Sigmoid colon (tissue), 7 donors: ENCODE measurements around the gene SEMA3F. TPM values are rescaled to one million over a fixed set of nuclear protein-coding genes. Genes with fewer than 3 reads are reported as not detected.

Source experiments
- DNase-seq: peaks from one replicate; pipeline ENCODE4 v3.0.0-alpha.2; 2019
- H3K27ac ChIP-seq, 4 donors: fragments of 200-600 bp; sonication (generic); one replicate each; pipeline ENCODE4 v1.5.1; 2016 to 2019; ENCODE audit warnings: mild to moderate bottlenecking in 1 of 4
- H3K27me3 ChIP-seq, 3 donors: fragments of 200-600 bp; sonication (generic); one replicate each; pipeline ENCODE4 v1.5.1; 2019; ENCODE audit warnings: mild to moderate bottlenecking in 1 of 3
- H3K36me3 ChIP-seq, 4 donors: fragments of 200-600 bp; sonication (generic); one replicate each; pipeline ENCODE4 v1.5.1; 2016 to 2019
- H3K4me1 ChIP-seq, 4 donors: fragments of 200-600 bp; sonication (generic); one replicate each; pipeline ENCODE4 v1.5.1; 2017 to 2019
- H3K4me3 ChIP-seq, 4 donors: fragments of 200-600 bp; sonication (generic); one replicate each; pipeline ENCODE4 v1.5.1; 2017 to 2019; ENCODE audit warnings: mild to moderate bottlenecking in 2 of 4, moderate library complexity in 1 of 4
- H3K9me3 ChIP-seq, 4 donors: fragments of 200-600 bp in 3 of 4; sonication (generic) in 3 of 4; one replicate each; pipeline versions ENCODE4 v1.5.1 to v1.6.1; 2013 to 2019
- EP300 ChIP-seq, 4 donors: sonication (generic); formaldehyde crosslinking; IDR thresholded peaks; one replicate each; pipeline ENCODE4 v1.6.1; 2017; ENCODE audit warnings: antibody characterized with exemption in 4 of 4
- POLR2A ChIP-seq, 2 donors: fragments of 450-650 bp; IDR thresholded peaks; one replicate each; pipeline ENCODE4 v1.6.1; 2016; ENCODE audit warnings: antibody characterized with exemption in 2 of 2, mild to moderate bottlenecking in 2 of 2, moderate library complexity in 2 of 2
- POLR2AphosphoS5 ChIP-seq, 4 donors: sonication (generic); formaldehyde crosslinking; IDR thresholded peaks; one replicate each; pipeline ENCODE4 v1.6.1; 2017; ENCODE audit warnings: antibody characterized with exemption in 4 of 4
- whole genome bisulfite sequencing, 2 donors: extraction: QIAGEN DNeasy Blood & Tissue Kit; methylation state at CpG; one replicate each; pipeline ENCODE4 v1.1.7; 2013; 5-methylcytosine and 5-hydroxymethylcytosine counted together
- intact Hi-C: fragments of 100-400 bp; cut with DNase I; formaldehyde crosslinking; loops from one replicate; pipeline ENCODE4 v1.15.1; 2023
- polyA plus RNA-seq, 3 donors: library from polyadenylated mRNA; stranded (reverse); fragments of 200-250 nt; gene quantifications; one replicate each; pipeline ENCODE4 v1.2.3, GENCODE V29; 2013
- total RNA-seq, 4 donors: library from RNA; depleted of rRNA; stranded (reverse); fragments of >200 nt; gene quantifications; one replicate each; pipeline ENCODE4 v1.1.0, GENCODE V29; 2016
- TF ChIP-seq, protein P1 (sequence below), 4 experiments: fragments of 450-650 bp in 3 of 4; fragments of 200-600 bp in 1 of 4; IDR thresholded peaks; one replicate each; pipeline ENCODE4 v1.5.1; 2016 to 2019; ENCODE audit warnings: antibody characterized with exemption in 4 of 4, mild to moderate bottlenecking in 3 of 4, moderate library complexity in 2 of 4
- donor health status: healthy with polysubstance abuse.
- donor health status: Bipolar disorder and iron deficiency.
- donor health status: healthy.

Gene SEMA3F
- total and polyA plus RNA-seq, 7 donors = 0.60 to 12.3 (median 7.5) TPM

DNA sequence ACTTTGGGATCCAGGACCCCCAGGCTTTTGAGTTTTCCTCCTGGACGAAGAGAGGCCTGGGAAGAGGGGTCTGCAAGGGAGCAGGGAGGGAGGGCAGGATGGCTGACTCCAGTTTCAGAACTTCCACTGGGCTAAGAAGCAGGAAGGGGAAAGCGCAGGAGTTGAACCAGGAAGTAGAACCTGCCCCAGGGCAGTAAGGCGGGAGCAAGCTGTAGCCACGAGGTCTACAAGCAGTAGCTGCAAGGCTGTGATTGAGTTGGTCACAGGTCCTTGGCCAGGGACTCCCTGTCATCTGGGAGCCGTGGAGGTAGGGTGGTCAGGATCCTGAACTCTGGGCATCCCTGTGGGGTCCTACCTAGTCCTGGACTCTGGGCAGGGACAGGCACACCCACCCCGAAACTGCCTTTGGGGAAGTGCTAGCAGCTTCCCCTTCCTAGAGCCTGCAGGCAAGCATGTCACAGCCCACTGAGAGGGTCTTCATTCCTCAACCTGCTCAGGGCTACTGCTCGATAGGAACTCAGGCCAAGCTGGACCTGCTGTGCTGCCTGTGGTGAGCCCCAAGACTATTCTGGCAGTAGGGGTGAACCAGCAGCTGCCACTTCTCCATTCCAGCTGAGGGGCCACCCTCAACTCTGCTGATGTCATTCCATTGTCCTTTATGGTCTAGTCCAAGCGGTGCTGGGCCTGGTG, 75.1 kb downstream of the SEMA3F start:
- no peaks in the 10 kb centered on the region for H3K36me3 ChIP-seq
- H3K9me3 ChIP-seq = no peaks in the 10 kb centered on the region
- no peak for DNase-seq
- H3K4me1 ChIP-seq = peaks cover 0 to 34% (median 29%) of the 10 kb centered on the region in 4 donors
- 70 to 83% methylated on average over 8 of the region's 8 CpGs for WGBS, 2 donors
- H3K27me3 ChIP-seq = no peaks in the 10 kb centered on the region
- intact Hi-C loops = no loop called here
- TF ChIP-seq POLR2A (IDR thresholded peaks at IDR 0.05) (no peak), POLR2AphosphoS5 (IDR thresholded peaks at IDR 0.05) (no peak), EP300 (IDR thresholded peaks at IDR 0.05) (no peak)
- TF ChIP-seq, protein P1, sequence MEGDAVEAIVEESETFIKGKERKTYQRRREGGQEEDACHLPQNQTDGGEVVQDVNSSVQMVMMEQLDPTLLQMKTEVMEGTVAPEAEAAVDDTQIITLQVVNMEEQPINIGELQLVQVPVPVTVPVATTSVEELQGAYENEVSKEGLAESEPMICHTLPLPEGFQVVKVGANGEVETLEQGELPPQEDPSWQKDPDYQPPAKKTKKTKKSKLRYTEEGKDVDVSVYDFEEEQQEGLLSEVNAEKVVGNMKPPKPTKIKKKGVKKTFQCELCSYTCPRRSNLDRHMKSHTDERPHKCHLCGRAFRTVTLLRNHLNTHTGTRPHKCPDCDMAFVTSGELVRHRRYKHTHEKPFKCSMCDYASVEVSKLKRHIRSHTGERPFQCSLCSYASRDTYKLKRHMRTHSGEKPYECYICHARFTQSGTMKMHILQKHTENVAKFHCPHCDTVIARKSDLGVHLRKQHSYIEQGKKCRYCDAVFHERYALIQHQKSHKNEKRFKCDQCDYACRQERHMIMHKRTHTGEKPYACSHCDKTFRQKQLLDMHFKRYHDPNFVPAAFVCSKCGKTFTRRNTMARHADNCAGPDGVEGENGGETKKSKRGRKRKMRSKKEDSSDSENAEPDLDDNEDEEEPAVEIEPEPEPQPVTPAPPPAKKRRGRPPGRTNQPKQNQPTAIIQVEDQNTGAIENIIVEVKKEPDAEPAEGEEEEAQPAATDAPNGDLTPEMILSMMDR (IDR thresholded peaks at IDR 0.05) = no peak
- no peak overlapping the region for H3K4me3 ChIP-seq
- peak overlapping the region in 1 of 4 donors; percentile 4 for H3K27ac ChIP-seq

- DNase-seq = no peak
- Histone ChIP-seq H3K4me3 (no peak overlapping the region), H3K27me3 (no peaks in the 10 kb centered on the region), H3K4me1 (peaks cover 0 to 34% (median 31%) of the 10 kb centered on the region in 4 donors), H3K9me3 (no peaks in the 10 kb centered on the region), H3K36me3 (no peaks in the 10 kb centered on the region), H3K27ac (no peak overlapping the region)
- TF ChIP-seq EP300 (IDR thresholded peaks at IDR 0.05) (no peak), POLR2AphosphoS5 (IDR thresholded peaks at IDR 0.05) (no peak), POLR2A (IDR thresholded peaks at IDR 0.05) (no peak)
- TF ChIP-seq, protein P1 (IDR thresholded peaks at IDR 0.05) = no peak
- 88 to 89% methylated on average over 4 of the region's 4 CpGs for WGBS, 2 donors
- intact Hi-C loops = no loop called here
Measured at GRCh38 chr3:50230794-50231125, 75.6 kb downstream of the SEMA3F start.

- 76 to 86% methylated on average over 5 of the region's 5 CpGs for WGBS, 2 donors
- H3K4me3 ChIP-seq = no peak overlapping the region
- H3K4me1 ChIP-seq = peaks cover 0 to 28% (median 25%) of the 10 kb centered on the region in 4 donors
Measured at GRCh38 chr3:50231581-50231980, 76.5 kb downstream of the SEMA3F start.

GRCh38 chr3:50232303-50232702, 77.2 kb downstream of the SEMA3F start:
- Histone ChIP-seq H3K9me3 (no peaks in the 10 kb centered on the region), H3K4me1 (peaks cover 0 to 28% (median 18%) of the 10 kb centered on the region in 4 donors), H3K4me3 (no peak overlapping the region), H3K27me3 (no peaks in the 10 kb centered on the region), H3K36me3 (no peaks in the 10 kb centered on the region), H3K27ac (no peak overlapping the region)
- no peak for DNase-seq
- WGBS, 2 donors = 60 to 88% methylated on average over 3 of the region's 3 CpGs
- intact Hi-C loops = no loop called here
- no peak for TF ChIP-seq EP300 (IDR thresholded peaks at IDR 0.05)
- no peak for TF ChIP-seq POLR2A (IDR thresholded peaks at IDR 0.05)
- TF ChIP-seq, protein P1 (IDR thresholded peaks at IDR 0.05) = no peak
- no peak for TF ChIP-seq POLR2AphosphoS5 (IDR thresholded peaks at IDR 0.05)

More at GRCh38 chr3:50231581-50231980, 76.5 kb downstream of the SEMA3F start:
- no peak for DNase-seq
- intact Hi-C loops = no loop called here
- Histone ChIP-seq H3K27ac (no peak overlapping the region), H3K27me3 (no peaks in the 10 kb centered on the region), H3K9me3 (no peaks in the 10 kb centered on the region), H3K36me3 (no peaks in the 10 kb centered on the region)
- TF ChIP-seq EP300 (IDR thresholded peaks at IDR 0.05) (no peak), POLR2AphosphoS5 (IDR thresholded peaks at IDR 0.05) (no peak), POLR2A (IDR thresholded peaks at IDR 0.05) (no peak)
- TF ChIP-seq, protein P1 (IDR thresholded peaks at IDR 0.05) = no peak

- intact Hi-C loops = no loop called here
- no peak for TF ChIP-seq POLR2AphosphoS5 (IDR thresholded peaks at IDR 0.05)
- no peak for TF ChIP-seq POLR2A (IDR thresholded peaks at IDR 0.05)
- TF ChIP-seq, protein P1 (IDR thresholded peaks at IDR 0.05) = no peak
- no peak for TF ChIP-seq EP300 (IDR thresholded peaks at IDR 0.05)
Measured at GRCh38 chr3:50233176-50233575, 78.1 kb downstream of the SEMA3F start.

More at GRCh38 chr3:50233176-50233575, 78.1 kb downstream of the SEMA3F start:
- H3K36me3 ChIP-seq = no peaks in the 10 kb centered on the region
- H3K4me3 ChIP-seq = no peak overlapping the region
- H3K27me3 ChIP-seq = no peaks in the 10 kb centered on the region
- DNase-seq = no peak
- no peak overlapping the region for H3K27ac ChIP-seq
- peaks cover 0 to 30% (median 15%) of the 10 kb centered on the region in 4 donors for H3K4me1 ChIP-seq
- H3K9me3 ChIP-seq = no peaks in the 10 kb centered on the region
- 89 to 90% methylated on average over 4 of the region's 4 CpGs for WGBS, 2 donors
